Measurements from ENCODE around the gene FABP1. TPM values are rescaled to one million over a fixed set of nuclear protein-coding genes. Genes with fewer than 3 reads are reported as not detected.

Gene FABP1
- total and polyA plus RNA-seq, 2 of the 8 experiments (the other 6 are each of a cell fraction or from before 2014, with no cell fraction given): 0.09 TPM; not detected in 1

- H3K79me1 ChIP-seq (ENCODE audit: low read depth, low read length): no peaks in the 10 kb centered on the region
- no peak for FAIRE-seq
Measured at GRCh38 chr2:88086401-88086800, 41.5 kb downstream of the FABP1 start.

More at GRCh38 chr2:88086401-88086800, 41.5 kb downstream of the FABP1 start:
- TF ChIP-seq ZNF274 (IDR thresholded peaks at IDR 0.05; ENCODE audit: borderline replicate concordance, extremely low read depth, low read length) (no peak), FOSL1 (IDR thresholded peaks at IDR 0.05; ENCODE audit: insufficient read depth, low read depth, low read length) (no peak), ASH2L (IDR thresholded peaks at IDR 0.05; ENCODE audit: low read length) (no peak), EZH2 (IDR thresholded peaks at IDR 0.05; ENCODE audit: low read depth, low read length, severe bottlenecking) (no peak), TEAD4 (IDR thresholded peaks at IDR 0.05; ENCODE audit: low read depth, low read length) (no peak), CHD2 (IDR thresholded peaks at IDR 0.05; ENCODE audit: low read length) (no peak), MAX (IDR thresholded peaks at IDR 0.05) (0 out of 2 replicates have a peak, but pooled peaks have one; percentile 14)
- no peak for DNase-seq (ENCODE audit: low read depth in 1 of 2, low spot score in 2 of 2)
- no peak overlapping the region for H3K9ac ChIP-seq (replicated peaks in 1 of 4; ENCODE audit: extremely low read depth in 1 of 4, low read depth in 3 of 4, low read length in 3 of 4)
- H3K27me3 ChIP-seq (replicated peaks in 1 of 4; ENCODE audit: control insufficient read depth in 3 of 4, extremely low read depth in 1 of 4, insufficient read depth in 3 of 4, low read length in 3 of 4): no peaks in the 10 kb centered on the region
- H2BK12ac ChIP-seq (ENCODE audit: low read depth, low read length): no peak overlapping the region
- no peak overlapping the region for H2BK5ac ChIP-seq (ENCODE audit: low read depth, low read length)
- no peak overlapping the region for H4K91ac ChIP-seq (replicated peaks; ENCODE audit: insufficient read length, low read length)
- no peak overlapping the region for H2BK120ac ChIP-seq (replicated peaks; ENCODE audit: low read depth, low read length)
- H3K56ac ChIP-seq (replicated peaks; ENCODE audit: insufficient read length, low read depth, low read length): no peak overlapping the region
- peaks cover 1 to 6% (median 4%) of the 10 kb centered on the region in 4 experiments; a peak in 6 of 7 replicates for H3K4me1 ChIP-seq (replicated peaks in 1 of 4; ENCODE audit: control insufficient read depth in 3 of 4, insufficient read depth in 4 of 4, low read length in 3 of 4)
- H2AK5ac ChIP-seq (ENCODE audit: low read depth, low read length): no peak overlapping the region
- CTCF ChIA-PET (ENCODE audit: partially characterized antibody): interaction anchor here (0.9 to 2.7 kb wide), 3 partner anchors 11 to 105 kb away, joined by 3 to 16 read pairs (median 3); no protein-coding TSS in a partner anchor
- no peaks in the 10 kb centered on the region for H3K36me3 ChIP-seq (ENCODE audit: control insufficient read depth in 2 of 4, insufficient read depth in 4 of 4, low read length in 3 of 4)
- H4K20me1 ChIP-seq (replicated peaks in 1 of 2; ENCODE audit: control insufficient read depth in 1 of 2, insufficient read depth in 2 of 2, low read length in 2 of 2): no peaks in the 10 kb centered on the region
- H3K27ac ChIP-seq (ENCODE audit: low read depth, low read length): no peak overlapping the region
- no peak overlapping the region for H2AFZ ChIP-seq (ENCODE audit: low read length)
- H3K23me2 ChIP-seq (ENCODE audit: low read depth, low read length): no peaks in the 10 kb centered on the region
- no peak overlapping the region for H3K18ac ChIP-seq (ENCODE audit: extremely low read depth, low read length)
- no peak overlapping the region for H3K4me3 ChIP-seq (ENCODE audit: extremely low read depth in 1 of 4, insufficient read depth in 2 of 4, low read depth in 3 of 4, low read length in 4 of 4)
- H3K79me2 ChIP-seq (ENCODE audit: control insufficient read depth in 1 of 2, insufficient read depth in 2 of 2, low read length in 2 of 2): no peaks in the 10 kb centered on the region
- H3K23ac ChIP-seq (ENCODE audit: insufficient read length): no peak overlapping the region
- H2BK15ac ChIP-seq (ENCODE audit: low read length): no peak overlapping the region
- no peak overlapping the region for H2BK20ac ChIP-seq (ENCODE audit: low read length)
- H3K9me3 ChIP-seq (ENCODE audit: insufficient read depth in 2 of 2, low read depth in 1 of 2, low read length in 1 of 2): no peaks in the 10 kb centered on the region
- POLR2A ChIA-PET (ENCODE audit: partially characterized antibody): no interaction called here
- H3K4ac ChIP-seq (replicated peaks; ENCODE audit: insufficient read length, low read depth, low read length): no peak overlapping the region
- no peak overlapping the region for H3K4me2 ChIP-seq (ENCODE audit: insufficient read depth in 1 of 2, low read depth in 2 of 2, low read length in 2 of 2)
- no peak overlapping the region for H4K8ac ChIP-seq (ENCODE audit: extremely low read depth, insufficient read depth, low read length)
- H4K5ac ChIP-seq (ENCODE audit: insufficient read length, low read depth, low read length): no peak overlapping the region
- H3K14ac ChIP-seq (ENCODE audit: insufficient read length): no peak overlapping the region
- WGBS, 2 experiments (ENCODE audit: extremely low coverage in 1 of 2, insufficient coverage in 1 of 2, insufficient read length in 1 of 2, insufficient replicate concordance in 2 of 2, low coverage in 1 of 2, low lambda C conversion rate in 2 of 2, missing lambda C conversion rate in 1 of 2): 98% methylated on average over 9 of the region's 9 CpGs; no CpG with 5 or more reads in 1 of the 2 experiments

All from H1 (cell line).